HG03066 (cell line): ENCODE measurements around the gene PTK6.
"Not testable (repeated sequence)": the region's sequence is repeated elsewhere in the genome, so short reads cannot be mapped to it uniquely, and the experiment has no call there.

Experiments used
- ATAC-seq: cut with Tn5 transposase; IDR thresholded peaks from one replicate; pipeline ENCODE4 v1.9.1; 2021; ENCODE audit warnings: low read depth; ENCODE audit not compliant: unreplicated experiment

The PTK6 gene

DNA sequence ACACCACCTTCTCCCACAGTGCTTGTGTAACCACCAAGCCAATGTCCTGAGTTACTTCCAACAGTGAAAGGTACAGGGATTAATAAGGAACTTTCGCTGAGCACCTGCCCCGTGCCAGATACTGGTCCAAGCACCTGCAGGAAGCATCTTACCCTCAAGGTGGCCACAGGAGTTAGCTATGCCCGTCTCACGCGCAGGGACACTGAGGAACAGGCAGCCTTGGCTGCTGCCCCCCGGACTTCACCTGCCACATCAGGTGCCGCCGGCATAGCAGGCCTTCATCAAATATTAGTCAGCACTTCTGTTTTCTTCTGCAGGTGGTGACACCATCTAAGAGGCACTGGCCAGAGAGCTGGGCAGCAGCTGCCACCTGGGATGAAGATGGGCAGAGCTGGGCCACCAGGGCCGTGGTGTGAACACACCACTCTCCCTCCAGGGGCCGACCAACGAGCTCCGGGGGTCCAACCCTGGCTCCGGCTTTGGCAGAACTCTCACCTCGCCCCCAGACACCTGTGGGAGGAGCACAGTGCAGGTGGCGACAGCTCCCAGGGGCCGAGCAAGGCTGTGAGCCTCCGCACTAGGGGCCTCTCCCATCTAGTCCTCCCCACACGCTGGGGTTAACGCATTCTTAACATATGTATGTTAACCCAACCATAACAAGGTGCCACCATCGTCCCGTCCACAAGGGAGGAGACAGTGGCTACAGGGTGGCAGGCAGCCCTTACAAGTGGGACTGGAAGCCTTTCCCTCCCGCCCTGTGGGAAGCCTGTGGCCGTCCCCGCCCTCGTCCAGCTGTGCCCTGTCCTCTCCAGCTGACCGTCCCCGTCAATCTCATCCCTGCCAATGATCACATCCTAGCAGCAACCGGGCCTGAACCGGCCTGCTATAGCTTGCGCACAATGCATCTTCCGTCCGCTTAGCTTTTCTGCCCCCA, 19.5 kb downstream of the PTK6 start:
- ATAC-seq: no peak

DNA sequence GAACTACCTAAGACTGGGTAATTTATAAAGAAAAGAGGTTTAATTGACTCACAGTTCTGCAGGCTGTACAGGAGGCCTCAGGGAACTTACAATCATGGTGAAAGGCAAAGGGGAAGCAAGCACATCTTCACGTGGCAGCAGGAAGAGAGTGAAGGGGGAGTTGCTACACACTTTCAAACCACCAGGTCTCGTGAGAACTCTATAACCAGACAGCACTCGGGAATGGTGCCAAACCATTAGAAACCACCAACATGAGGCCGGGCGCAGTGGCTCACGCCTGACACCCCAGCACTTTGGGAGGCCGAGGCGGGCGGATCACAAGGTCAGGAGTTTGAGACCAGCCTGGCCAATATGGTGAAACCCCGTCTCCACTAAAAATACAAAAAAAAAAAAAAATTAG, 22.7 kb downstream of the PTK6 start:
- ATAC-seq: not testable (repeated sequence)

DNA sequence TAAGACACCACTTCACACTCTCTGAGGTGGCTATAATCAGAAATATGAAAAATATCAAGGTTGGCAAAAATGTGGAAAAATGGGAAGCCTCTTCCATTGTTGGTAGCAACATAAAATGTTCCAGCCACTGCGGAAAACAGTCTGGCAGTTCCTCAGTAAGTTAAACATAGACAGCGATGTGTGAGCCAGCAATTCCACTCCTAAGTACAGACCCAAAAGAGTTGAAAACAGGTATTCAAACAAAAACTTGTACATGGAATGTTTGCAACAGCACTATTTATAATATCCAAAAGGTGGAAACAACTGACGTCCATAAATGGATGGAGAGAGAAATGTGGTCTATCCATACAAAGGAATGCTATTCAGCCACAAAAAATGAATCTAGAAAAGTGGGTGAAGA, 24.0 kb downstream of the PTK6 start:
- ATAC-seq: no peak

DNA sequence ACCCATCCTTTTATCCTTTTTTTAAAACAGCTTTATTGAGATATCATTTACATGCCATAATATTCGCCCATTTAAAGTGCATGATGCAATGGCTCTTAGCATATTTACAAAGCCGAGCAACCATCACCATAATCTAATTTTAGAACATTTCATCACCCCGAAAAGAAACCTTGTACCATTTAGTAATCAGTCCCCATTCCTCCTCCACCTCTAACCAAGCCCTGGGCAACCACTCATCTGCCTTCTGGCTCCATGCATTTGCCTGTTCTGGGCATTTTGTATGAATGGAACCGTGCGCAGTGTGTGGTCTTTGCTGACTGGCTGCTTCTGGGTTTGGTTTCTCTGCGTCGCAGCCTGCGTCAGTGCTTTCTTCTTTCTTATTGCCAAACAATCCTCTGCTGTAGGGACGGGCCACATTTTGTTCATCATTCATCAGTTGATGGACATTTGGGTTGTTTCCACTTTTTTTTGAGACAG, 28.1 kb downstream of the PTK6 start:
- ATAC-seq: no peak

DNA sequence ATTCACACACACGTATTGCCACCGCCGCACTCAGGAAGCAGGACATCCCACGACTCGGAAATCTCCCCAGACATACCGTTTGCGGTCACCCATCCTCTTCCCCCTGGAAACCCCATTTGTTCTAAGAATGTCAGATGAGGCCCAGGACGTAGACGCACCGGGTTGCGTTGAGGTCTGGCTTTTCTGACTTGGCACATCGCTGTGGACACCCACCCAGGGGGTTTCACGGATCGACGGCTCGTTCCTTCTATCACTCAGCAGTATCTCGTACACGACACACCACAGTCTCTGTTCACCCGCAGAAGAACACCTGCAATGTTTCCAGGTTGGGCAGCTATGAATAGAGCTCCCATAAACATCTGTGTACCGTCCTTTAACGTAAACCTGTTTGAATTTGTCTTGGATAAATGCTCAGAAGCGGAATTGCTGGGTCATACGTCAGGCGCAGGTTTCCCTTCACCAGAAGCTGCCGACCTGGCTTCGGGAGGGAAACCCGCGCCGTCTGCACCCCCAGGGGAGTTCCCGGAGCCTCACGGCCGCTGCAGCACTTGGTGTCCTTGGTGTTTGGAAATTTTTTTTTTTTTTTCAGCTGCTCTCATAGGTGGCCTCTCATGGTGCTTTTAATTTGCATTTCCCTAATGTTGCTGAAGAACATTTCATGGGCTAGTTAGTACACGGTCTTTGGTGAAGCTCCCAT, 29.0 kb downstream of the PTK6 start:
- ATAC-seq: no peak

DNA sequence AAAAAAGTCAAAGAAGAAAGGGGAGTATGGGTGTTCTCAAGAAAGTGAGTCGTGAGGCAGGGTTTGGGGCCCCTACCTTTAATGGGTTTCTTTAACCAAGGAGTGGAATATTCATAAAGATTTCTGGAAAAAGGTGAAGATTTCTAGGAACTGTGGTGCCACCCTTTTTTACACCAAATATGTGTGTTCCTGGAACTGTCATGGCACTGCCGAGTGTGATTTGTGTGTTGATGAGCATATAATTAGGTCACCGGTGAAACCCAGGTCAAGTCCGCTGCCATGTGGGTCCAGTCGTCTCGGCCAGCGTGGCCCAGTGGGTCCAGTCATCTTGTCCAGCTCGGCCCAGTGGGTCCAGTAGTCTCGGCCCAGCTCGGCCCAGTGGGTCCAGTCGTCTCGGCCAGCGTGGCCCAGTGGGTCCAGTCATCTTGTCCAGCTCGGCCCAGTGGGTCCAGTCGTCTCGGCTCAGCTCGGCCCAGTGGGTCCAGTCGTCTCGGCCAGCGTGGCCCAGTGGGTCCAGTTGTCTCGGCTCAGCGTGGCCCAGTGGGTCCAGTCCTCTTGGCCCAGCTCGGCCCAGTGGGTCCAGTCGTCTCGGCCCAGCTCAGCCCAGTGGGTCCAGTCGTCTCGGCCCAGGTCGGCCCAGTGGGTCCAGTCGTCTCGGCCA, 30.0 kb downstream of the PTK6 start:
- no peak for ATAC-seq

DNA sequence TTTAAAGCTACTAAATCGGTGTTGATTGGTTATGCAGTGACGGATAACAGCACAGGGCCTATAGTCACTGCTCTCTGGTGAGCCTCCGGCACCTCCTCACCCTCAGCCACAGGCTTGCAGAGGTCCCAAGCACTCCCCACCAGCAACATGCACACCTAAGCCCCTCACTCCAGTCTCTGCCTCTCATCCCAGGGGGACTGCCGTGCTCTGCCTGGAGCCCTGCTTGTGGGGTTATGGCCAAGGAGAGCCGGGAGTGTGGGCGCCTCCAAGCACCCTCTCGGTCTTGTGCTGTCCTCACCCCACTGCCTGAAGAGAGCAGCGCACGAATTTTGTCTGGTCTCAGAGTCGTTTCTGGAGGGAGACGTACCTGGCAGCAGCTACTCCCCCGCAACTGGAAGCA, 31.5 kb downstream of the PTK6 start:
- ATAC-seq: no peak

DNA sequence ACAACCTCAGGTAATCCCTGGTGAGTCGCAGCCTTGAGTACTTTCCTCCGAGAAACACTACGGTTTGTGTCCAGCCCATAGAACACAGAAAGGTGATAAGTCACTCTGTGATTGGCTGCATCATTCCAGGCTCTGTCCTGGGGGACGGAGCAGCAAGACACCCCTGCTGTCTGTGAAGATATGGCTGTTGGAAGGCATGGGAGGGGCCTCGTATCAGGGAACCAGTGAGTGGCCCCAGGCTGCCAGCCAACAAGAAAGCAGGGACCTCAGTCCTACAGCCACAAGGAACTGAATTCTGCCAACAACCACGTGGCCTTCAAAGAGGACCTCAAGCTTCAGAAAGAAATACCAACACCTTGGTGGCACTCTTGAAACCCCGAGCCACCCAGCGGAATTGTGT, 31.9 kb downstream of the PTK6 start:
- ATAC-seq: no peak

DNA sequence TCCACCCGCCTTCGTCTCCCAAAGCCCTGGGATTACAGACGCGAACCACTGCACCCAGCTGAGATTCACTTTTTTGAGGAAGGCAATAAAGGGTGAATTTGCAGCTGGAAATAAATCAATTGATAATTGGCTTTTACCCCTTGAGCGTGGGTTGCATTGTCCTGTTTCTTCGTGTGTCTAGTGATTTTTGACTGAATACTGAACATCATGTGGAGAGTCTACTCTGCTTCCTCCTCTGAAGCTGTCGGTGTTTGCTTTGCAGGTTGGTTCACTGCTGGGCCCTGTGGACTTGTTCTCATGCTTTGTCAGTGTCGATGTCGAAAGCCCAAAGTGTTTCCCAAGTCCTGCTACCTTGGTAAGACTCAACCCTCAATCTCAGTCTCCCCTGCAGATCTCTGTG, 32.5 kb downstream of the PTK6 start:
- ATAC-seq: no peak

DNA sequence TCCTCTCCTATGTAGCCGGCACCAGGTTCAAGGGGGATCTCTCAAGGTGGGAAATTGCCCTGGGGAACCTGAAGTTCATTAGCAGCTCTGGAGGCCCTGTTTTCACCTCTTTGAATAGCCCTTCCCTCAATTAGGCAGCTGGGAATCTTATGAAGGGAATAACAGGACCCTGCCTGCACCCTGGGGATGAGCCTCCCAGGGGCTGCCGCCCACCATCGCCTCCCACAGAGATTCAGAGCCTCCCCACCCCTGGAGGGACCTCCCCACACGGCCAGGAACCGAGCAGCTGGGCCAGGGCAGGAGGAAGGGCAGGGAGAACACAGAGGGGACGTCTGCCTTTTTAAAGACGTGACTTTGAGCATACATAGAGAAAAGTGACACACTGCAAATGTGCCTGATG, 33.7 kb downstream of the PTK6 start:
- no peak for ATAC-seq

DNA sequence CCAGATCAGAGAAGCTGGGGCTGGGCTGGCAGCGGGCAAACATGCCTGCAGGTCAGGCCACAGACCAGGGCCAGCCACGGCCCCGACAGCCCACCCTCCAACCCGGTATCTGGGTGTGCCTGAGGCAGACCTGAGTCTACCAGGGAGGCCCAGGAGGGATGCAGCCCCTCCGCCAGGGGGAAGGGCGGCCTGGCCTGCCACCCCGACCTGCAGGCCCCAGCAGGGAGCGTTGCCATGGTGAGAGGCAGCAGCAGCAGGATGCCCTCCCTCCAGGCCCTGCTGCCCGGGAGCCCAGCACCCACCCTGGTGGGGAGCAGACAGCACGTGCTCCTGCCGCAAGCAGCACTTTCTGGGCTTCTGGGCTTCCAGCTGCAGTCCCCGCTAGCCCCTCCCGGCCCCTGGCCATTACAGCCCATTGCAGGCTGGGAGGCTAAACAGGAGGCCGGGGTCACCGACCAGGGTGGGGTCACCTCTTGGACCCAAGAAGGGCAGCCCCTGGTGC, 34.5 kb downstream of the PTK6 start:
- no peak for ATAC-seq

DNA sequence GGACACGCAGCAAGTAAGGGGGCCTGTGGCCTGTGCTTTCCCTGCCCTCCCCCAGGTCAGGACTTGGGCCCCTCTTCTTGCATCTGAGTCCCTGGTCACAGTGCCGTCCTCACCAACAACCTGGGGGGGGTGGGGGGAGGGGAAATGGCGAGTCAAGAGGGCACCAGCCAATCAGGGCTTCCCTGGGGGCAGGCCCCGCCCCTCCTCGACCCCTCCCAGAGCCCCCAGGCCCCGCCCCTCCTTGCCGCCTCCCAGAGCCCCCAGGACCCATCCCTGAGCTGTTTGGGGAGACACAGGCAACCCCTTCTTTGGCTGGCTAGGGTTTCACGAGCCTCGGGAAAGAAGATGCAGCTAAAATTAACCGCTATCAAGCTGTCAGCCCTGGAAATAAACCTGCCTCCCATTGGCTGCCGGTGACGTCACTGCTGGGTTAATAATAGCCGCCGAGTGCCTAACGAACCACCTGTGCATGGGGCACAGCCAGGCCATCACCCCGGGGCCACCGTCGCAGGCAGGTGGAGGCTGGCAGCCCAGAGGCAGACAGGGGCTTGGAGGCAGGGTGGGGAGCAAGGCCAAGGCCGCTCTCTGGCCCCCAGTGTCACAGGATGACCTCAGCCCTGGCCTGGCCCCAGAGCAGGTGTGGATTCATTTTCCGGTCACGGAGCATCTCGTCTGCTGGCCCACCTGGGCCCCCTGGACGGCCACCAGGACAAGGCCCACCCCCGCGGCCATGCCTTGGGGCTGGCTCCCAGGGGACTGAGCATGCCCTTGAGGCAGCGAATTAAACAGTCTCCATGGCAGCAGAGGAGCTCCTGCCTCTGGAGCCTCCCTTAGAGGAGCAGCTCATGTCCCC, 35.1 kb downstream of the PTK6 start:
- no peak for ATAC-seq

DNA sequence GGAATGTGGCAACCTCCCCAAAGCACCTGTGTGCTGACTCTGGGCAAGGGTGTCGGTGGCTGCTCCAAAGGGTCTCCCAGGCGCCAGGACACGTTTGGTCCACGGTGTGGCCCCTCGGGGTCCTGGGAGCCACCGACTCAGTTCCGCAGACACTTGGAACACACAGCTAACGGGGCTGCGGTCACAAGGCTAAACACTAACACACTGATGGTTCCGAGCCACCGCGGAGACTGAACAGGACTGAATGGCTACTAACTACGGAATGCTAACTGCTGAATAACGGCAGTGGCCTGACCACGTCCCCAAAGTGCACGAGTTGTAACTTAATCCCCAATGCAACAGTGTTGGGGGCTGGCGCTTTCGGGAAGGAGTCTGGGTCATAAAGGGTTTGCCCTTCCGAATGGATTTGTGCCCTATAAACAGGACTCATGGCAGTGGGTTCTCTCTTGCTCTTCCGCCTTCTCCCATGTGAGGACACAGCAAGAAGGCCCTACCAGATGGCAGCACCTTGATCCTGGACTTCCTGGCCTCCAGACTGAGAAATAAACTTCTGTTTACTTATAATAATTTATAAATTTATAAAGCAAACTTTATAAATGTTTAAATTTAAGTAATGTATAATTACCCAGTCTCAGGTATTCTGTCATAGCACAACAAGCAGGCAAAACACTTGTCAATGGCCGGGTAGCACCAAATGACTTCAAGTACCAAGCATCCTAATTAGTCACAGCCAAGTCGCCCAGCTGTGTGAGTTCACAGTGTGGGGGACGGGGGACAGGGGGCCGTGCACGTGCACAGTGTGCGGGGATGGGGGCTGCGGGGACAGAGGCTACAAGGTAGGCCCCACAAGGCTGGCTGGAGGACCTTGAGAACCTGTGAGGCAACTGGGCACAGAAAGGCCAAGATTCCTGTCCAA, 36.0 kb downstream of the PTK6 start:
- no peak for ATAC-seq

DNA sequence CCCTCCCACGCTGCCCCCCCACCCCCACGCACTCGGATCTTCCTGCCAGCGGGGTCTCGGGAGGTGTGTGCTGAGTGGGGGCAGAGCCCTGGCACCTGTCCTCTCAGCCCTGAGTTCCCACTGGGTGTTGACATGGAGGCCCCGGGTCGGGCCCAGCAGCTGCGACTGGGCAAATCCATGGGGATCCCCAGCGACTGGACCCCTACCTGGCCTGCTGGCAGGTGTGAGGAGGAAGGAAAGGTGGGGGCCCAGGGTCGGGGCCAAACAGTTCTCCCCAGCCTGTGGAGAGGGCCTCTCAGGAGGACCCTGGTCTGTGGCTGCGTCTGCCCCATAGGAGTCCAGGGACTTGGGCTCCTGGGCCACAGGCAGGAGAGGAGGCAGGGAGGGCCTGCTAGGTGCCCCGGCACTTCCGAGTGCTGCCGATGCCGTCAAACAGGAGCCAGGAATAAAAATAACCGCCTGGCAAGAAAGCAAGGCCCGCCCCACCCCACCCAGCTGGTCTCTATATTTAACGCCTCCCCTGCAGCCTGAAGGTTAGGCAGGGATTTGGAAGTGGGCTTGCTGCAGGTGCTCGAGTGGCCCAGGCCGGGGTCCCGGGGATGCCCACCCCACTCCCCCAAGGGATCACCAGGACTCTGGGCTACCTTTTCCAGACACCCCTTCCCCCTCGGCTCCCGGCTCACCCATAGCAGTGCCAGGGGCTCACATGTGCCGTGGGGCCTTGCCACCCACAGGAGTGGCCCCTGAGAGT, 36.9 kb downstream of the PTK6 start:
- no peak for ATAC-seq

DNA sequence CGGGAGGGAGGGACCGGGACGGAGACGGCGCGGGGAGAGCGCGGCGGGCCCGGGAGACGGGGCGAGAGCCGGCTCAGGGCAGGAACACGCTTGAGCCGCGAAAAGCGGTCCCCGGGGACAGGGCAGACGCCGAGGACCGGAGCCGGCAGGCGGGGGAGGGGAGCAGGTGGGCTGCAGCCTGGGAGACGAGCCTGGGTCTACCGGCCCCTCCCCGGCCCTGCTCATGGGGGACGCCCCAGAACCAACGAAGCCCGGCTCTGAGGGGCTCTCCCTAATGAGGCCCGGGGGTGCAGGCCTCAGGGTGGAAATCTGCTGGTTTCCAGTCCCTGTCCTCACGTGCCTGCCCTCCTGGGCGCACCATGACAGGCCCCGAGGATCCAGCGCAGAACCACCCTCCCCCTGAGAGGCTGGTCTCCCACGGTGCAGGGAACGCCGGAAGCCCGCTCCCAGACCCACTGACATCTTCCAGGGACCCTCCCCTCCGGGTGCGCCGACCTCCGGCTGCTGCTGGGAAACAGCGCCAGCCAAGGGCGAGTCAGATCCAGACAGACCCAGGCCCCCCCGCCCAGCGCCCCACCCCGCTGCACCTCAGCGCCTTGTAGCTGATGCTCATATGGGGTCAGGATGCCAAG, 37.7 kb downstream of the PTK6 start:
- ATAC-seq: no peak

DNA sequence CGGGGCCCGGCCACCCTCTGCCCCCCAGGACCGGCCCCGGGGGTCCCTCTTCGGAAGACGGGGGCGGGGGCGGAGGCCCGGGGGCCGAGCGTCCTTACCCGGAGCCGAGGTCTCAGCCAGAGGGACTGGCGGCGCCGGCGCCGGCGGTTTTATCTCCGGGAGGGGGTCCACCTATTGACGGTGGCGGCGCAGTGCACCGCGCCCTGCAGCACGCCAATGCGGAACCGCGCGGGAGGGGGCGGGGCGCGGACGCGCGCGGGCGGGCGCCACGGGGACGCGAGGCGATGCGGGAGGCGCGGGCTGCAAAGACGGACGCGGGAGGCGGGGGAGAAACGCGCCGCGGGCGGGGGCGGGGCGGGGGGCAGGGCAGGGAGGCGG, 38.2 kb downstream of the PTK6 start, which contains the start of gene EEF1A2:
TSS of gene EEF1A2 (minus strand) at position 124 of the 378 bp plus-strand sequence. CDS start 1,320 bp downstream, outside the sequence.
- no peak for ATAC-seq

DNA sequence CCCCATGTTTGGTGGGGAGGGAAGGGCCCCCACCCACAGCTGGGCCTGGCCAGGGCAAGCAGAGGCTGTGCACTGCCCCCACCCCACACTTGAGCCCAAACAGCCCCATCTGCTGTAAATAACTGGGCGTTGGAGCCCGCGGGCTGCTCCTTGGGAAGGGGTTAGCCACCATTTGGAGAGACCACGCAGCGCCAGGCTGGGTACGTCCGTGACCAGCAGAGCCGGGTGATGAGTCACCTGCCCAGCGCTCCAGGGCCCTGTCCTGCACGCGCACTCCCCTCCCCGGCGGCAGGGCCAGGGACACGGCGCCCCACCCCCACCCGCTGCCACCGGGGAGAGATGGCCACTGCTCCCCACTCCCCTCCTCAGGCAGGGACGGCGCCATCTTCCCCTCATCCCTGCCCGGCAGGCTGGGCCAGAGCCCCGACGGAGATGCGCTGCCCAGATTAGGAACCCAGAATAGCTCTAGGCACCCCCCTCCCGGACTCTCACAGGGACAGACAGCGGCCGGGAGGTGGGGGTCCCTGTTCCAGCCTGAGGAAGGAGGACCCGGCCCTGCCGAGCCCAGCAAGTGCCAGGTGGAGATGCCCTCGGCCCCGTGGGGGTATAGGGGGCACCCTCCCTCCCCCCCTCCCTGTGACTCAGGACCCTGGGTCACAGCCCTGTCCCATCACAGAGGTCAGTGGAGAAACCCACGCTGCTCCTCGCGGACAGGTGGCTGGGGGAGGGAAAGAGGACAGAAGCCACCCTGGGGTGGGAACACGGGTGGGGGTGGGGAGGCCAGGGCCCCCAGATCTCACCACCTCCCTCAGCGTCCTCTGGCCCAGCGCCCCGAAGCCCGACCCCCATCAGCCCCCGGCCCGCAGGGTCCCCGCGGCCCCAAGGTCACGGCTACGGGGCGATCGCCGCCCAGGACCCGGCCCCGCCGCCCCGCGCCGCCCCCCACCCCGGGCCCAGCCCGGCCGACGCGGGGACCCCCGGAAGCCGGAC, 38.9 kb downstream of the PTK6 start:
- no peak for ATAC-seq
